Heart right ventricle (tissue), 16 donors: ENCODE results near the gene PTPN7. TPM values are rescaled to one million over a fixed set of nuclear protein-coding genes. Genes with fewer than 3 reads are reported as not detected.

ENCODE experiments used
- ATAC-seq, 8 donors: fragments of 200-7000 bp; cut with Tn5 transposase; one replicate each; pipeline ENCODE4 v1.9.1; 2020; ENCODE audit warnings: mild to moderate bottlenecking in 8 of 8, moderate library complexity in 8 of 8, moderate number of reproducible peaks in 1 of 8
- DNase-seq, 2 donors: peaks; one replicate each; pipeline ENCODE4 v3.0.0-alpha.2; 2020
- H3K27ac ChIP-seq, 10 donors: fragments of 200-600 bp; sonication (generic) in 2 of 10; one replicate each; pipeline versions ENCODE4 v1.5.0 to v1.8.0; 2020 to 2022; ENCODE audit warnings: mild to moderate bottlenecking in 3 of 10
- H3K27me3 ChIP-seq, 7 donors: fragments of 200-600 bp; one replicate each; pipeline ENCODE4 v1.8.0; 2021 to 2022; ENCODE audit warnings: mild to moderate bottlenecking in 2 of 7
- H3K36me3 ChIP-seq, 9 donors: fragments of 200-600 bp; sonication (generic) in 1 of 9; one replicate each; pipeline versions ENCODE4 v1.5.0 to v1.8.0; 2020 to 2022; ENCODE audit warnings: mild to moderate bottlenecking in 2 of 9
- H3K4me1 ChIP-seq, 9 donors: fragments of 200-600 bp; sonication (generic) in 1 of 9; one replicate each; pipeline versions ENCODE4 v1.5.0 to v1.8.0; 2020 to 2022; ENCODE audit warnings: mild to moderate bottlenecking in 4 of 9
- H3K4me3 ChIP-seq, 10 donors: fragments of 200-600 bp; sonication (generic) in 2 of 10; one replicate each; pipeline versions ENCODE4 v1.5.0 to v1.8.0; 2020 to 2022; ENCODE audit warnings: mild to moderate bottlenecking in 7 of 10, moderate library complexity in 2 of 10
- H3K9me3 ChIP-seq, 11 donors: fragments of 200-600 bp in 10 of 11; sonication (generic) in 2 of 11; one replicate each; pipeline versions ENCODE4 v1.5.0 to v1.8.0; 2013 to 2022; ENCODE audit warnings: mild to moderate bottlenecking in 2 of 11, control low read depth in 1 of 11, moderate library complexity in 1 of 11
- CTCF ChIP-seq, 9 donors: fragments of 200-600 bp; sonication (generic) in 2 of 9; IDR thresholded peaks; one replicate each; pipeline versions ENCODE4 v1.5.0 to v1.8.0; 2021 to 2022; ENCODE audit warnings: antibody characterized with exemption in 9 of 9, mild to moderate bottlenecking in 5 of 9, moderate library complexity in 1 of 9
- WGBS, 2 donors: extraction: QIAGEN DNeasy Blood & Tissue Kit; methylation state at CpG; one replicate each; pipeline ENCODE4 v1.1.7; 2013; ENCODE audit warnings: inconsistent platforms in 1 of 2; 5-methylcytosine and 5-hydroxymethylcytosine counted together
- intact Hi-C, 10 donors: fragments of 100-400 bp; cut with DNase I; formaldehyde crosslinking; loops; one replicate each; pipeline versions ENCODE4 v1.11.1 to v1.14.2; 2022
- polyA plus RNA-seq, 2 donors: library from polyadenylated mRNA; stranded (reverse); fragments of 200-250 nt; gene quantifications; one replicate each; pipeline ENCODE4 v1.2.3, GENCODE V29; 2013
- total RNA-seq, 10 donors: library from RNA; stranded (reverse); fragmentation: NEBNext Ultra II Directional in 3 of 10; extraction: Animal tissue kit (Norgen Biotek cat#: 25700) in 3 of 10; gene quantifications; one replicate each; pipeline versions ENCODE4 v1.2.1 to v1.2.4, GENCODE V29; 2021 to 2023
- donor health status: Arrhythmogenic right ventricular cardiomyopathy.
- donor health status: ischemic (EF 13 %, LVEDD 7.1; RV severe dilation, severe dysfunction).
- donor health status: healthy with polysubstance abuse.
- donor health status: DM: no; HTN: yes; CAD: no.
- donor health status: DM: no; HTN: no; CAD: no.
- donor health status: ischemic (EF 25% LVEDD 6.9; RV normal size, moderate dysfunction).
- donor health status: ischemic (EF 25% LVEDD 5.7; RV mildly dilated, moderate dysfunction).
- donor health status: healthy.
- donor health status: DM: yes; HTN: yes; CAD: no.
- donor health status: Ischemic cardiomyopathy.
- donor health status: ischemic (EF 35%, LVEDD 5.7; RV mildly dilated, moderate dysfunction).
- donor health status: nonischemic (EF 11% LVEDD 7.7; RV severe dilation, severe dysfunction).
- donor health status: DM: yes; HTN: yes; CAD: no.
- donor health status: PGD.
- donor health status: ischemic (EF 29% LVEDD 5.4; RV normal size, mild dysfunction).
- donor health status: nonischemic (EF 23%, LVEDD 6.1; RV moderate dilation, normal function).

The PTPN7 gene
- total and polyA plus RNA-seq, 12 donors: 0.09 to 6.2 (median 0.47) TPM

- no peak for DNase-seq
- Histone ChIP-seq H3K9me3 (no peaks in the 10 kb centered on the region), H3K27me3 (no peaks in the 10 kb centered on the region), H3K27ac (peak overlapping the region in 3 of 10 donors; percentile 6 to 73 (median 6)), H3K4me3 (no peak overlapping the region), H3K4me1 (peaks cover 4 to 41% (median 19%) of the 10 kb centered on the region in 9 donors), H3K36me3 (peaks cover 0 to 67% (median 38%) of the 10 kb centered on the region in 9 donors)
- TF ChIP-seq CTCF (IDR thresholded peaks at IDR 0.05): no peak
- peak in 1 of 8 donors; percentile 5 for ATAC-seq
- 82 to 87% methylated on average over 8 of the region's 8 CpGs for WGBS, 2 donors
- intact Hi-C loops: loop anchor here in 2 of 10 donors (5.0 to 10.0 kb wide), 2 partner anchors 126 to 239 kb away; no protein-coding TSS in a partner anchor
Measured at GRCh38 chr1:202133496-202133895, 26.9 kb downstream of the PTPN7 start.

- Histone ChIP-seq H3K9me3 (no peaks in the 10 kb centered on the region), H3K4me3 (peak overlapping the region in 4 of 10 donors; percentile 2 to 25 (median 16)), H3K27me3 (no peaks in the 10 kb centered on the region), H3K4me1 (peaks cover 4 to 41% (median 19%) of the 10 kb centered on the region in 9 donors), H3K27ac (peak overlapping the region in 9 of 10 donors; percentile 57 to 81 (median 76)), H3K36me3 (peaks cover 0 to 62% (median 38%) of the 10 kb centered on the region in 9 donors)
- TF ChIP-seq CTCF (IDR thresholded peaks at IDR 0.05): no peak
- intact Hi-C loops: loop anchor here in 2 of 10 donors (5.0 to 10.0 kb wide), 2 partner anchors 126 to 238 kb away; no protein-coding TSS in a partner anchor
- ATAC-seq: peak in 7 of 8 donors; percentile 3 to 28 (median 17)
- DNase-seq: no peak
- 81 to 89% methylated on average over 14 of the region's 14 CpGs for WGBS, 2 donors
Measured at GRCh38 chr1:202133001-202133400, 27.4 kb downstream of the PTPN7 start.

- Histone ChIP-seq H3K4me3 (peak overlapping the region in 4 of 10 donors; percentile 2 to 25 (median 16)), H3K4me1 (peaks cover 4 to 41% (median 19%) of the 10 kb centered on the region in 9 donors), H3K27ac (peak overlapping the region in 9 of 10 donors; percentile 57 to 81 (median 76)), H3K9me3 (no peaks in the 10 kb centered on the region), H3K27me3 (no peaks in the 10 kb centered on the region), H3K36me3 (peaks cover 0 to 54% (median 32%) of the 10 kb centered on the region in 9 donors)
- 52 to 54% methylated on average over 12 of the region's 12 CpGs for WGBS, 2 donors
- TF ChIP-seq CTCF (IDR thresholded peaks at IDR 0.05): no peak
- peak; percentile 58 to 64 for DNase-seq
- intact Hi-C loops: loop anchor here in 2 of 10 donors (5.0 to 10.0 kb wide), 2 partner anchors 125 to 237 kb away; no protein-coding TSS in a partner anchor
- ATAC-seq: peak; percentile 61 to 84 (median 74)
Measured at GRCh38 chr1:202131956-202132821, 28.2 kb downstream of the PTPN7 start.

- peaks cover 0 to 41% (median 22%) of the 10 kb centered on the region in 9 donors for H3K36me3 ChIP-seq
- H3K4me1 ChIP-seq: peaks cover 4 to 41% (median 19%) of the 10 kb centered on the region in 9 donors
- TF ChIP-seq CTCF (IDR thresholded peaks at IDR 0.05): no peak
- H3K9me3 ChIP-seq: no peaks in the 10 kb centered on the region
- no peak for ATAC-seq
- WGBS, 2 donors: 63 to 64% methylated on average over 8 to 9 of the region's 9 CpGs
- no peak for DNase-seq
- H3K27ac ChIP-seq: no peak overlapping the region
- intact Hi-C loops: loop anchor here in 2 of 10 donors (5.0 to 10.0 kb wide), 2 partner anchors 124 to 236 kb away; no protein-coding TSS in a partner anchor
- no peaks in the 10 kb centered on the region for H3K27me3 ChIP-seq
- H3K4me3 ChIP-seq: no peak overlapping the region
Measured at GRCh38 chr1:202130816-202131522, 29.4 kb downstream of the PTPN7 start.
